MCF 10A (cell line): ENCODE data around the gene GLCCI1. TPM values are rescaled to one million over a fixed set of nuclear protein-coding genes. Genes with fewer than 3 reads are reported as not detected.
A peak's percentile ranks its signal among the peaks of the same experiment; 100 is the strongest.

ENCODE experiments used
- BruUV-seq: library from RNA; stranded (reverse); fragments of 400-500 nt; replicated peaks from 2 replicates; lab custom pipeline; 2021; lab: Mats Ljungman, UMichigan
- CTCF ChIA-PET: fragments of 300-600 bp; sonication (Branson Sonifier 250); formaldehyde crosslinking; extraction: SDS; loops from one replicate; lab custom pipeline; 2021; ENCODE audit warnings: antibody characterized with exemption, inconsistent platforms; lab: Yijun Ruan, JAX
- POLR2A ChIA-PET: fragments of 300-600, 350-650 bp; sonication (Branson Sonifier 250); formaldehyde crosslinking; extraction: SDS; loops from one replicate; lab custom pipeline; 2020; ENCODE audit warnings: antibody characterized with exemption, inconsistent platforms; lab: Yijun Ruan, JAX
- DNase-seq: peaks from one replicate; pipeline ENCODE4 v3.0.0-alpha.2; 2018; ENCODE audit not compliant: unreplicated experiment
- H3K27ac Mint-ChIP-seq: one replicate; pipeline ENCODE4 v1.8.0; 2022; ENCODE audit warnings: mild to moderate bottlenecking, low read depth, mixed read lengths; ENCODE audit not compliant: unreplicated experiment
- H3K27me3 Mint-ChIP-seq: one replicate; pipeline ENCODE4 v1.8.0; 2022; ENCODE audit warnings: mixed read lengths; ENCODE audit not compliant: insufficient read depth, unreplicated experiment
- H3K36me3 Mint-ChIP-seq: one replicate; pipeline ENCODE4 v1.8.0; 2022; ENCODE audit warnings: mild to moderate bottlenecking, moderate library complexity, mixed read lengths; ENCODE audit not compliant: insufficient read depth, unreplicated experiment
- H3K4me1 Mint-ChIP-seq: one replicate; pipeline ENCODE4 v1.8.0; 2022; ENCODE audit warnings: mixed read lengths; ENCODE audit not compliant: insufficient read depth, unreplicated experiment
- H3K4me3 Mint-ChIP-seq: one replicate; pipeline ENCODE4 v1.8.0; 2022; ENCODE audit warnings: mild to moderate bottlenecking, moderate library complexity, mixed read lengths; ENCODE audit not compliant: unreplicated experiment
- H3K9me3 Mint-ChIP-seq: one replicate; pipeline ENCODE4 v1.8.0; 2022; ENCODE audit warnings: mixed read lengths; ENCODE audit not compliant: unreplicated experiment
- intact Hi-C: fragments of 100-400 bp; cut with micrococcal nuclease; formaldehyde crosslinking; loops from 2 replicates; pipeline ENCODE4 v1.14.1; 2022
- total RNA-seq: library from RNA; stranded (reverse); gene quantifications from 2 replicates; pipeline ENCODE4 v1.2.3, GENCODE V29; 2022
- TF ChIP-seq, protein P1 (sequence below): fragments of 200-600 bp; IDR thresholded peaks from one replicate; pipeline ENCODE4 v1.8.0; 2022; ENCODE audit warnings: antibody characterized with exemption, mild to moderate bottlenecking; ENCODE audit not compliant: unreplicated experiment

Gene GLCCI1
- total RNA-seq, 1 experiment from 2014 or later = 5.3 TPM

DNA sequence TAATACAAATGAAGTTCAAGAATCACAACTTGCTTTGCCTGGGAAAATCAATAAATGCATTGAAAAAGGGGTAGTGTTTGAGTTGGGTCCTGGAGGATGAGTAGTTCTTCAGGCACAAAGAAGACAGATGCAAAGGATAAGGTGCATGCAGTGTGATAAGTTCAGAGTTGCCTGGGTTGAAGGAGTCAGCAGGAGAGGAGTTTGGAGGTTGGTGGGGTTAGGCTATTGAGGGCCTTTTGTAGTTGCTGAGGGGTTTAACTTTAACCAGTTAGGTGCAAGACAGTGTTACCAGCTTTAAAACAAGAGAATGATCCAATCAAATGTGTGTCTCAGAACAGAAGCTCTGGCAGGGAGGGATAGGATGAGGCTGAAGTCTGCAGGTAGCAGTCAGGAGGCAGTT lies 44.3 kb upstream of the GLCCI1 start:
- Mint-ChIP-seq H3K4me3 (no peak overlapping the region), H3K27me3 (no peaks in the 10 kb centered on the region), H3K27ac (no peak overlapping the region), H3K36me3 (no peaks in the 10 kb centered on the region), H3K4me1 (peaks cover 5% of the 10 kb centered on the region), H3K9me3 (no peaks in the 10 kb centered on the region)
- intact Hi-C loops = no loop called here
- ChIA-PET CTCF (interaction anchor here (0.5 kb wide), 1 partner anchor 81 kb away, joined by 3 read pairs; no protein-coding TSS in a partner anchor), POLR2A (interaction anchor here (0.6 kb wide), 1 partner anchor 39 kb away, joined by 3 read pairs; no protein-coding TSS in a partner anchor)
- no TSS peak for BruUV-seq
- DNase-seq = no peak
- TF ChIP-seq, protein P1, sequence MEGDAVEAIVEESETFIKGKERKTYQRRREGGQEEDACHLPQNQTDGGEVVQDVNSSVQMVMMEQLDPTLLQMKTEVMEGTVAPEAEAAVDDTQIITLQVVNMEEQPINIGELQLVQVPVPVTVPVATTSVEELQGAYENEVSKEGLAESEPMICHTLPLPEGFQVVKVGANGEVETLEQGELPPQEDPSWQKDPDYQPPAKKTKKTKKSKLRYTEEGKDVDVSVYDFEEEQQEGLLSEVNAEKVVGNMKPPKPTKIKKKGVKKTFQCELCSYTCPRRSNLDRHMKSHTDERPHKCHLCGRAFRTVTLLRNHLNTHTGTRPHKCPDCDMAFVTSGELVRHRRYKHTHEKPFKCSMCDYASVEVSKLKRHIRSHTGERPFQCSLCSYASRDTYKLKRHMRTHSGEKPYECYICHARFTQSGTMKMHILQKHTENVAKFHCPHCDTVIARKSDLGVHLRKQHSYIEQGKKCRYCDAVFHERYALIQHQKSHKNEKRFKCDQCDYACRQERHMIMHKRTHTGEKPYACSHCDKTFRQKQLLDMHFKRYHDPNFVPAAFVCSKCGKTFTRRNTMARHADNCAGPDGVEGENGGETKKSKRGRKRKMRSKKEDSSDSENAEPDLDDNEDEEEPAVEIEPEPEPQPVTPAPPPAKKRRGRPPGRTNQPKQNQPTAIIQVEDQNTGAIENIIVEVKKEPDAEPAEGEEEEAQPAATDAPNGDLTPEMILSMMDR = no peak

DNA sequence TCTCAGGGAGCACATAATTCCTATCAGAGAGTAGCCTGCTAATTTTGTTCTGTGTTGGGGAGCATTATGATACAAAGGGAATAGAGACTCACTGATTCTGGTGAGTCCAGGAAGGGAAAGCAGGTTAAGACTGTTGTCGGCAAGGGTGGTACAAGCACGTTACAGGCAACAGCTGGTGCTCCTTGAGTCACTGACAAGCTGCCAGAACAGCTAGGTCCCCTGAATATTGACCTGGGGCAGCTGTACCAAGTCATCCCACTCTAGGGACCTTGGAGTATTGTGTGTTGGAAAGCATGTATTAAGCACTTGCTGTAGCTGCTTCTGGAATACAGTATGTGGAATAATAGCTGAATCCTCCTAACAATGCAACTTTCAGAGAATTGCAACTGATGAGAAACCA lies 37.0 kb upstream of the GLCCI1 start:
- intact Hi-C loops = no loop called here
- POLR2A ChIA-PET = interaction anchor here (0.5 to 0.6 kb wide), 2 partner anchors 13 to 64 kb away, joined by 3 read pairs; no protein-coding TSS in a partner anchor
- CTCF ChIA-PET = interaction anchor here (0.6 kb wide), 1 partner anchor 34 kb away, joined by 4 read pairs; no protein-coding TSS in a partner anchor

DNA sequence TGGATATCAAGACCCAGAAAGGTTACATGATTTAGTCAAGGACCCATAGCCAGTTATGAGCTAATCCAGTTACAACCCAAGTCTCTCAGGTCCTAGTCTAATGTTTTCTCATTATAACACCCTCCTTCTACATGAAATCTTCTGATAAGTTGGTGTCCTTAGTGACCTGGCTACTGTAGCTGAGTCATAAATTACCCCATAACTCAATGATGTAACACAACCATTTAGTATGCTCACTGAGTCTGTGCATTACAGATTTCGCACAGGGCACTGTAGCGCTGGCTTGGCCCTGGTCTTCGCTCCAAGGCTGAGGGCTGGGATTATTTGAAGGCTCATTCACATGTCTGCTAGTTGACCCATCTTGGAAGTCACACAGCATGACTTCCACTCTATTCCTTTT lies 36.0 kb upstream of the GLCCI1 start:
- intact Hi-C loops = no loop called here
- POLR2A ChIA-PET = interaction anchor here (0.6 to 0.9 kb wide), 2 partner anchors 27 to 36 kb away, joined by 3 to 4 read pairs; partner anchors contain the start of gene GLCCI1
- CTCF ChIA-PET = no interaction called here
- Mint-ChIP-seq H3K9me3 (no peaks in the 10 kb centered on the region), H3K27me3 (no peaks in the 10 kb centered on the region), H3K4me1 (no peaks in the 10 kb centered on the region), H3K36me3 (no peaks in the 10 kb centered on the region), H3K27ac (no peak overlapping the region), H3K4me3 (no peak overlapping the region)
- peak; percentile 26 for DNase-seq
- no TSS peak for BruUV-seq
- TF ChIP-seq, protein P1 = no peak

More for the DNA sequence above, 37.0 kb upstream of the GLCCI1 start:
- no TSS peak for BruUV-seq
- no peak for DNase-seq
- TF ChIP-seq, protein P1 = no peak
- no peaks in the 10 kb centered on the region for H3K4me1 Mint-ChIP-seq
- H3K36me3 Mint-ChIP-seq = no peaks in the 10 kb centered on the region
- H3K27ac Mint-ChIP-seq = no peak overlapping the region
- no peaks in the 10 kb centered on the region for H3K9me3 Mint-ChIP-seq
- no peaks in the 10 kb centered on the region for H3K27me3 Mint-ChIP-seq
- H3K4me3 Mint-ChIP-seq = no peak overlapping the region

DNA sequence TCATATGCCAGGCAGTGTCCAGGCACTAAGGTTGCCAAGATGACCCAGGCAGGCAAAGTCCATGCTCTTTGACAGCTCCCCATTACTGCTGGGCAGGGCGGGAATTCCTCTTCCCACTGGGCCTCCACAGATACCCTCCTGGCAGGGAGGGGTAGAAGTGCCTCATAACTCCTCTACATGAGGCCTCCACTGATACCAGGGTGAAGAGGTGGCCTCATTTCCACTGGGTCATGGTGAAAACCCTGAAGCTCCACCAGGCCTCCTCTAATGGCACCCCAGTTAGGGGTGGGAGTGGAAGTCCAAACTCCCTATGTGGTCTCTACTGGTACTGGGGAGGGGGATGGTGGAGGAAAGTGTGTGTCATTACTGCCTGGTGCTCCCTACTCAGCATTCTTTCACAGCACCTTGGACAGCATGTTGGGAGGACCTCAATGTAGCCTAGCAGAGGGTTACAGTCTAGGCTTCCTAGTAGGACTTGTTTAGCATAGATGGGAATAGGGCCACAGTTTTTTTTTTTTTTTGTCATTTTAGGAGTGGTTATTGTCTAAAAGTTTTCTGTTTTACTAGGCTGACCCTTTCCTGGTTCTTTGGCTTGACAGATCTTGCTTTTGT lies 34.6 kb upstream of the GLCCI1 start:
- no peak overlapping the region for H3K4me3 Mint-ChIP-seq
- H3K4me1 Mint-ChIP-seq = no peaks in the 10 kb centered on the region
- no peaks in the 10 kb centered on the region for H3K27me3 Mint-ChIP-seq
- POLR2A ChIA-PET = no interaction called here
- H3K27ac Mint-ChIP-seq = no peak overlapping the region
- DNase-seq = no peak
- CTCF ChIA-PET = no interaction called here
- no peaks in the 10 kb centered on the region for H3K36me3 Mint-ChIP-seq
- TF ChIP-seq, protein P1 = no peak
- BruUV-seq = no TSS peak
- no peaks in the 10 kb centered on the region for H3K9me3 Mint-ChIP-seq
- intact Hi-C loops = no loop called here
